ENCODE measurements around the gene SLC44A5.

DNA sequence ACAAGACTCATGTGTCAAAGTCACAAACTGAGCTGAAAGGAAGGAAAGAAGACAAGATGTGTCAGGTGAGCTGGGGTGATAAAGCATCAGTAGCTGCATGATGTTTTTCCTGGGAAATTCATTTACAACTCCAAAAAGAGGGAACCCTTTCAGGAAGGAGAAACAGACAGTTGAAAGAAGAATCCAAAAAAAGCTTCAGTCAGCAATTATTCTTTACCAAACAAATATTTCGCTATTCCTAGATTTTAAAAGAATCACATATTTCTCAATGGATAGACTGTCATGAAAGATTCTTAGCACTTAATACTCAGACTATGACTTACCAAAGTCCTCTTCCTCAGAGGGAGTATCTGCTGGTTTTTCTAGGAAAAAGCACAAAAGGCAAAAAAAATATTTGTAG is 214.7 kb downstream of the SLC44A5 start:
- TF ChIP-seq, protein P1, sequence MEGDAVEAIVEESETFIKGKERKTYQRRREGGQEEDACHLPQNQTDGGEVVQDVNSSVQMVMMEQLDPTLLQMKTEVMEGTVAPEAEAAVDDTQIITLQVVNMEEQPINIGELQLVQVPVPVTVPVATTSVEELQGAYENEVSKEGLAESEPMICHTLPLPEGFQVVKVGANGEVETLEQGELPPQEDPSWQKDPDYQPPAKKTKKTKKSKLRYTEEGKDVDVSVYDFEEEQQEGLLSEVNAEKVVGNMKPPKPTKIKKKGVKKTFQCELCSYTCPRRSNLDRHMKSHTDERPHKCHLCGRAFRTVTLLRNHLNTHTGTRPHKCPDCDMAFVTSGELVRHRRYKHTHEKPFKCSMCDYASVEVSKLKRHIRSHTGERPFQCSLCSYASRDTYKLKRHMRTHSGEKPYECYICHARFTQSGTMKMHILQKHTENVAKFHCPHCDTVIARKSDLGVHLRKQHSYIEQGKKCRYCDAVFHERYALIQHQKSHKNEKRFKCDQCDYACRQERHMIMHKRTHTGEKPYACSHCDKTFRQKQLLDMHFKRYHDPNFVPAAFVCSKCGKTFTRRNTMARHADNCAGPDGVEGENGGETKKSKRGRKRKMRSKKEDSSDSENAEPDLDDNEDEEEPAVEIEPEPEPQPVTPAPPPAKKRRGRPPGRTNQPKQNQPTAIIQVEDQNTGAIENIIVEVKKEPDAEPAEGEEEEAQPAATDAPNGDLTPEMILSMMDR (IDR thresholded peaks at IDR 0.05), result no peak
- no peak for TF ChIP-seq POLR2A (IDR thresholded peaks at IDR 0.05)
